Ishikawa (cell line): ENCODE results near the gene ABCC1.

Experiments
- CEBPB ChIP-seq: IDR thresholded peaks from 2 replicates; pipeline ENCODE4 v1.6.1; 2012
- CREB1 ChIP-seq: IDR thresholded peaks from 2 replicates; pipeline ENCODE4 v1.6.1; 2012; ENCODE audit warnings: low read depth
- EGR1 ChIP-seq: IDR thresholded peaks from 2 replicates; pipeline ENCODE4 v1.6.1; 2012
- EP300 ChIP-seq: IDR thresholded peaks from 2 replicates; pipeline ENCODE4 v1.6.1; 2012; ENCODE audit warnings: borderline replicate concordance
- MAX ChIP-seq: IDR thresholded peaks from 2 replicates; pipeline ENCODE4 v1.6.1; 2012
- REST ChIP-seq: IDR thresholded peaks from 2 replicates; pipeline ENCODE4 v1.6.1; 2012; ENCODE audit warnings: low read depth, mild to moderate bottlenecking
- TAF1 ChIP-seq: IDR thresholded peaks from 2 replicates; pipeline ENCODE4 v1.6.1; 2012; ENCODE audit warnings: low read depth, mild to moderate bottlenecking
- TCF12 ChIP-seq: IDR thresholded peaks from 2 replicates; pipeline ENCODE4 v1.6.1; 2012; ENCODE audit warnings: low read depth
- TEAD4 ChIP-seq: IDR thresholded peaks from 2 replicates; pipeline ENCODE4 v1.6.1; 2012
- USF1 ChIP-seq: IDR thresholded peaks from 2 replicates; pipeline ENCODE4 v1.6.1; 2012
- YY1 ChIP-seq: IDR thresholded peaks from 2 replicates; pipeline ENCODE4 v1.6.1; 2012; ENCODE audit warnings: low read depth

GRCh38 chr16:15988268-15989013 lies 39.0 kb downstream of the ABCC1 start:
- TF ChIP-seq EGR1 (no peak), REST (no peak), EP300 (no peak), CEBPB (no peak), MAX (no peak), TEAD4 (no peak), TCF12 (no peak), CREB1 (no peak), YY1 (no peak), USF1 (no peak), TAF1 (no peak)
